Adrenal gland (tissue), 12 donors: ENCODE measurements around the gene EYA4. TPM values are rescaled to one million over a fixed set of nuclear protein-coding genes. Genes with fewer than 3 reads are reported as not detected.

Source experiments
- DNase-seq, 7 donors: peaks; one replicate each; pipeline ENCODE4 v3.0.0-alpha.2; 2019 to 2020
- H3K27ac ChIP-seq, 5 donors: fragments of 200-600 bp; sonication (generic) in 4 of 5; 1 replicate in 3 of 5; 2 replicates in 2 of 5; pipeline versions ENCODE4 v1.5.1 to v1.8.0; 2016 to 2020; ENCODE audit warnings: mild to moderate bottlenecking in 1 of 5
- H3K27me3 ChIP-seq: fragments of 200-600 bp; 2 replicates; pipeline ENCODE4 v1.8.0; 2021
- H3K36me3 ChIP-seq, 2 donors: fragments of 200-600 bp; replicated peaks in 1 of 2; 1 replicate in 1 of 2; 2 replicates in 1 of 2; pipeline versions ENCODE4 v1.5.1 to v1.8.0; 2018 to 2022
- H3K4me1 ChIP-seq, 2 donors: fragments of 200-600 bp; replicated peaks in 1 of 2; 1 replicate in 1 of 2; 2 replicates in 1 of 2; pipeline versions ENCODE4 v1.5.1 to v1.8.0; 2018 to 2021
- H3K4me3 ChIP-seq, 4 donors: fragments of 200-600 bp; sonication (generic) in 3 of 4; one replicate each; pipeline ENCODE4 v1.5.1; 2016 to 2018
- H3K9me3 ChIP-seq, 3 donors: fragments of 200-600 bp; sonication (generic) in 1 of 3; replicated peaks in 1 of 3; 1 replicate in 2 of 3; 2 replicates in 1 of 3; pipeline versions ENCODE4 v1.5.1 to v1.8.0; 2016 to 2021
- CTCF ChIP-seq, 6 experiments: fragments of 450-650 bp in 4 of 6; fragments of 200-600 bp in 2 of 6; sonication (generic) in 1 of 6; IDR thresholded peaks; 1 replicate in 5 of 6; 2 replicates in 1 of 6; pipeline versions ENCODE4 v1.5.1 to v1.8.0; 2016 to 2021; ENCODE audit warnings: antibody characterized with exemption in 6 of 6, mild to moderate bottlenecking in 2 of 6, moderate library complexity in 1 of 6
- POLR2A ChIP-seq, 2 donors: fragments of 450-650 bp; IDR thresholded peaks; one replicate each; pipeline ENCODE4 v1.6.1; 2017; ENCODE audit warnings: antibody characterized with exemption in 2 of 2, mild to moderate bottlenecking in 2 of 2, moderate library complexity in 1 of 2
- WGBS, 4 donors: extraction: QIAGEN DNeasy Blood & Tissue Kit in 2 of 4; methylation state at CpG; one replicate each; pipeline versions ENCODE4 v1.1.5 to v1.1.7; 2013 to 2017; 5-methylcytosine and 5-hydroxymethylcytosine counted together
- intact Hi-C, 2 donors: fragments of 100-400 bp; cut with DNase I; formaldehyde crosslinking; loops; one replicate each; pipeline versions ENCODE4 v1.14.1 to v1.15.0; 2022 to 2023
- polyA plus RNA-seq, 3 donors: library from polyadenylated mRNA; stranded (reverse); fragments of 200-250 nt in 2 of 3; fragments of 350-450 nt in 1 of 3; fragmentation: Illumina TruSeq in 1 of 3; extraction: RNeasy Lipid Tissue Mini Kit (QIAGEN cat#74804) in 1 of 3; gene quantifications; one replicate each; pipeline ENCODE4 v1.2.3, GENCODE V29; 2013 to 2014
- total RNA-seq, 9 donors: library from RNA; depleted of rRNA in 4 of 9; stranded (reverse); fragments of >200 nt in 4 of 9; fragments of 120-200 nt in 1 of 9; fragmentation: NEBNext Ultra II Directional in 1 of 9; extraction: Animal tissue kit (Norgen Biotek cat#: 25700) in 1 of 9; gene quantifications; one replicate each; pipeline versions ENCODE4 v1.1.0 to v1.2.4, GENCODE V29; 2013 to 2023
- donor health status: healthy with polysubstance abuse.
- donor health status: Bipolar disorder and iron deficiency.
- donor health status: DM: yes; HTN: yes; CAD: no.
- donor health status: DM: no; HTN: no; CAD: no.
- donor health status: DM: no; HTN: no; CAD: no.
- donor health status: DM: yes; HTN: yes; CAD: no.

Gene EYA4
- total and polyA plus RNA-seq, 12 donors: 0.17 to 6.3 (median 1.6) TPM

GRCh38 chr6:133380047-133380446, 138.9 kb downstream of the EYA4 start:
- intact Hi-C loops: no loop called here
- no peak for DNase-seq
- no peaks in the 10 kb centered on the region for H3K27me3 ChIP-seq
- H3K27ac ChIP-seq: no peak overlapping the region
- WGBS, 4 donors: 64 to 92% (median 73%) methylated on average over 1 of the region's 1 CpG
- H3K36me3 ChIP-seq: no peaks in the 10 kb centered on the region
- no peak for TF ChIP-seq CTCF (IDR thresholded peaks at IDR 0.05)
- no peak for TF ChIP-seq POLR2A (IDR thresholded peaks at IDR 0.05)
- no peaks in the 10 kb centered on the region for H3K4me1 ChIP-seq
- H3K9me3 ChIP-seq: no peaks in the 10 kb centered on the region
- H3K4me3 ChIP-seq: no peak overlapping the region

GRCh38 chr6:133380723-133381122, 139.6 kb downstream of the EYA4 start:
- Histone ChIP-seq H3K27ac (no peak overlapping the region), H3K27me3 (no peaks in the 10 kb centered on the region), H3K9me3 (no peaks in the 10 kb centered on the region), H3K4me1 (no peaks in the 10 kb centered on the region), H3K4me3 (no peak overlapping the region), H3K36me3 (no peaks in the 10 kb centered on the region)
- no peak for DNase-seq
- TF ChIP-seq CTCF (IDR thresholded peaks at IDR 0.05) (no peak), POLR2A (IDR thresholded peaks at IDR 0.05) (no peak)
- intact Hi-C loops: no loop called here
- WGBS, 4 donors: 60 to 76% (median 67%) methylated on average over 3 of the region's 3 CpGs

- no peak for TF ChIP-seq CTCF (IDR thresholded peaks at IDR 0.05)
- TF ChIP-seq POLR2A (IDR thresholded peaks at IDR 0.05): no peak
- H3K9me3 ChIP-seq: no peaks in the 10 kb centered on the region
- intact Hi-C loops: no loop called here
- 81 to 84% (median 83%) methylated on average over 6 of the region's 6 CpGs for WGBS, 4 donors
- H3K27ac ChIP-seq: no peak overlapping the region
- DNase-seq: no peak
- no peaks in the 10 kb centered on the region for H3K4me1 ChIP-seq
- no peaks in the 10 kb centered on the region for H3K36me3 ChIP-seq
- H3K27me3 ChIP-seq: no peaks in the 10 kb centered on the region
- H3K4me3 ChIP-seq: no peak overlapping the region
Measured at GRCh38 chr6:133388731-133389130, 147.6 kb downstream of the EYA4 start.

GRCh38 chr6:133390168-133390567, 149.0 kb downstream of the EYA4 start:
- TF ChIP-seq POLR2A (IDR thresholded peaks at IDR 0.05): no peak
- no peak for TF ChIP-seq CTCF (IDR thresholded peaks at IDR 0.05)
- Histone ChIP-seq H3K36me3 (no peaks in the 10 kb centered on the region), H3K27ac (no peak overlapping the region), H3K27me3 (no peaks in the 10 kb centered on the region), H3K4me1 (no peaks in the 10 kb centered on the region), H3K4me3 (no peak overlapping the region), H3K9me3 (no peaks in the 10 kb centered on the region)
- intact Hi-C loops: no loop called here
- DNase-seq: no peak
- WGBS, 4 donors: 88 to 93% (median 91%) methylated on average over 9 of the region's 9 CpGs
